Hepatic stellate cell (primary cell): ENCODE results near the gene ZP2.
"Not testable (repeated sequence)": the region's sequence is repeated elsewhere in the genome, so short reads cannot be mapped to it uniquely, and the experiment has no call there.

Source experiments
- DNase-seq: peaks from one replicate; pipeline ENCODE4 v3.0.0; 2011; ENCODE audit warnings: low spot score

The ZP2 gene

DNA sequence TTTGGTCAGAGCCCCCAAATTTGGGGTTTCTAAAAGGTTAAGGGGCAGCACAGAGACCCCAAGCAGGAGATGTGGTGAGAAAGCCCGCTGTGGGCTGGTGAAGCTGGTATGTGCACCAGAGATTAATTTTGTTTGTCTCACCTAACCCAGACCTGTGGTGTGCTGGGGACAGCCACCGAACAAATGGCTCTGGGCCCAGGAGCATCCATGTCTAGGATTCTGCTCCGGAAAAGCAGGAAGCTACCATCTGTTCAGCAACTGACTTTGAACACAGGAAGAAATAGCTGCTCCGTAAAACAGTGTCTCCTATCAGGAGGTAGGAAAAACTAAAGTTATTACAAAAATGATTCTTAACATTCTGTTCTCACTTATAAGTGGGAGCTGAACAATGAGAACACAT is 2.7 kb upstream of the ZP2 start:
- no peak for DNase-seq

DNA sequence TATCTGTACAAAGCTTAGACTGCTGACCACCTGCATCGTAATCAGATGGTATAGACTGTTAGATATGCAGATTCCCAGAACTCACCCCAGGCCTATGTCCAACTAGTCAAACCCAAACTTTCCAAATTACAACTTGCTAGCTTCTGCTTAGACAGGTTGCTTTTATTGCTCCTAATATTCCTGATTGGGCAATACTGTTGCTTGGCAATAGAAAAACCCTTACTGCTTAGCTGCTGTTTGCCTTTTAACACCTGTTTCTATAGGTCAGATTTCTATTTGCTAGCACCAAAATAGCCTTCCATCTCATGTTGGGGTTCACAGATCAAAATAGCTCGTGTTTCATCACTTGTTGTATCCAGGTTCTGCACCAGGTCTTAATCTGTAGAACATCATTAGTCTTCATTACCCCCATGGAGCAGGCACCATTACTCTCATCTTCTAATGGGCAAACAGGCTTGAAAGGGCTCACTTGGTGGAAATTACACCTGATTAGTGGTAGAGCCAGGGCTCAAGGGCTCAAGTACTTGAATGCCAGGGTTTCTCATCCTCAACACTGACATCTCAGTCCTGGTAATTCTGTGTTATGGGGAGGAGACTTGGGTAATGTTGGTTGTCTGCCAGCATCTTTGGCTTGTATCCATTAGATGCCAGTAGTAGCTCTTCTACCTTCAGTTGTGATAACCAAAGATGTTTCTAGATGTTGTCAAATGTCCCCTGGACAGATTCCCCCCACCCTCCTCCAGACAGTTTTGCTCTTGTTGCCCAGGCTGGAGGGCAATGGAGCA is 2.7 kb downstream of the ZP2 start:
- DNase-seq = no peak

DNA sequence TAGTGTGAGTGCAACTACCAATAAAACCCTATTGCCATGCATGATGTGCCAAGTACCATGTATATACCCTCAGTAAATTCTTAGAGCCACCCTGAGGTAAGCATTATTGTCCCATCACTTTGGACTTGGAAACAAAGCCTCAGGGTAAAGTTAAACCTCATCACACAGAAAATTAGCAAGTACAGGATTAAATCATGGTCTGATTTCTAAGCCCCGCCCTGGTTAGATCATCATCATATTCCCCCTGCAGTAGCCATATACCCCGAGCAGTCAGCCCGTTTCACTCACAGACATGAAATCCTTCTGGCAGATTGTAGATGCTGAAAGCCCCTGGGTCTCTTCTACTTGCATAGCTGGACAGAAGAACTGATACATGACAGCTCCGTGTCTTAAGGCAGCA is 4.8 kb downstream of the ZP2 start:
- no peak for DNase-seq

DNA sequence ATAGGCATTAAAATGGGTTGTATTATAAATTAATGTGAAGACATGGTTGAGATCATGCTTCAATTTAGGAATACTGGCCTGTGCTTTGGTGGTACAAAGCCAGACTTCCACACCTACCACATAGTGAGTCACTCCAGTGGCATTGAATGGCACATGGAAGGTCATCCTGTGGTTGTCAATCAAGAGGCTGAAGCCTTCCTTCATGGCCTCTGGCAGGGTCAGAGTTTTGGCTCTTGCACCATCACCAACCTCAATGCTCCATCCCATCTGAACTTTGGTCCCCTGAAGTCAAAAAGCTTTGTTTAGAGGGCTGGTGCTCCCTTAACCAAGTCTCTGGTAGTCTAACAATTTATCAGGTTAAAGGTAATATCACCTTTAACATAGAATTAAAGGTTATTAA is 6.1 kb downstream of the ZP2 start:
- DNase-seq = no peak

DNA sequence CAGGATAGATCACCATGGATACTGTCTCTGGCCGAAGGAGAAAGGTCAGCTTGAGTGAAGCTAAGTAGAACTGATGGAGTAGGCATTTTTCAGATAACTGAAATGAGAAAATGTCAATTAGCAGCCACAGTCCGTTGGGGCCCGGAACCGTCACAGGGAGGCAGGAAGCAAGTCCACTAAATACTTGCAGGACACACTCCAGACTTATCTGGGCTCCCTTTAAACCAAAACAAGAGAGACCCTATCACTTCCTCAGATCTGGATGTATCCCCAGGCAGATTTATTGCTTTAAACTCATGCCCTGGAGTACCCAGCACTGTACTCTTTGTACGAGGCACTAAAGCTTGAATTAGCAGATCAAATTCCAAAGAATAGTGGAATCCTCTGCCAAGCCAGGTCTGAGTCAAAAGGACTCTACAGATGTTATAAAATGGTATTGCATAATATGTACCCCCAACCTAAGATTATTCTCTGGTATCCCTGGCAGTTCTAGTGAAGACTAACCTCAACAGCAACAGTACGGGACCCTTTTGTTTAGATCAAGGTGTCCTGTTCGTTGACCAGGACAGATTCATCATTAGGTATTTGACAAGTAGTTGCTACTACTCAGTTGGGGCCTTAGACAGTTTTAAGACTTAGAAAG is 8.1 kb downstream of the ZP2 start:
- DNase-seq = no peak

DNA sequence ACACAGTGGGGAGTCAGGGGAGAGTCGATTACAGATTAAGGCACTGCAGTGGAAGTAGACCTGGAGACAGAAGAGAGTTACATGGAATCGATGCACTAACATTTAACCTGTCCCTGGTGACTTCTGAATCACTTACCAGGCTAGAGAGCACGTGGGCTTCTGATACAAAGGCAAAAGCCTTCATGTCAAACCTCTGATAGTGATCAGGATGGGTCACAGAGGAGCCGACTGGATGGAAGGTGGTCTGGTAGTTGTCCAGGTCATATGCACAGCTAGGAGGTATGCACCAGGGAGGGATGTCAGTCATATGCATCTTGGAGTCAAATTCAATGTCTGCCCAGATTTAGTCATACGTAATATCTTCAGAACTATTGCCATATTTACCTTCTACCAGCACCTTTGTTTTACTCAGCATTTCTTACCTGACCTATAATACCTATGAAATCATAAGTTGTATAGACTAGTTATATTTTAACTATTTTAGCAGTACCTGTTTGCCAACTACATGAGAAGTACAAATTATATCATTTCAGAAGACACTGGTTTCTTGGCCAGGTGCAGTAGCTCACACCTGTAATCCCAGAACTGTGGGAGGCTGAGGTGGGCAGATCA is 11.7 kb downstream of the ZP2 start:
- DNase-seq = no peak

DNA sequence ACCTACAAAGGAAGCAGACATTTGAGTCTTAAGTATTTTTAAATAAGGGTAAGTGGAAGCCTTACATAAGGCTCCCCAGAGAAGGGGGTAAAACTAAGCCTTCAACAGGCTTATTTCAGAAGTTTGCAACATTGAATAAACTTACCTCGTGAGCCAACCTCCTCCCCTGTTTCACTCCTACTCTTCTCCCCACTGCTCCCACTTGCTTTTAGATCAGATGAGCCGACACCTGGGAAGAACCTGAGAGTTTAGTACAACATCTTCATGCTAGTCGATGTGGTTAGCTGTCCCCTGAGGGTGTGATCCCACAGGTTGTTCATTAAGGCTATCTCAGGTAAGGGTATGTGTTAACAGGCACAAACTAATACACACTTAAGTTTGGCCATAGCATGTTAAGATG is 13.8 kb downstream of the ZP2 start:
- DNase-seq = no peak

DNA sequence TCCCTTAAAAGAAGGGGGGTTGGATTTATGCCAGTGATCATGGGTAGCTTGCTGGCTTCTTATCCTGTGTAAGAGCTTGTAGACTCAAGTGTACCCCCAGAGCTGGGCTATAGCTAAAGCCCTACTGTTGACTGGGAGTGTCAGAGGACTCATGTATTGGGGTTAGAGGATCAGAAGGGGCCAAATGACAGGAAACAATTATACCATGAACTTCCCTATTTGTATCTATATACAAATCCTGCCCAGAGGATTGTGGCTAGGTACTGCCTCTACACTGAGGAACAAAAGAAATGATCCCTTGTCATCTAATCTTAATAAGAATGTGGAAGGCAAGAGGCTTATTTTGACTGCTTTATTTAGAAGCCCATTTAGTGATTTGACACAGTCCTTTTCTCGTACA is 14.3 kb downstream of the ZP2 start:
- DNase-seq = no peak

DNA sequence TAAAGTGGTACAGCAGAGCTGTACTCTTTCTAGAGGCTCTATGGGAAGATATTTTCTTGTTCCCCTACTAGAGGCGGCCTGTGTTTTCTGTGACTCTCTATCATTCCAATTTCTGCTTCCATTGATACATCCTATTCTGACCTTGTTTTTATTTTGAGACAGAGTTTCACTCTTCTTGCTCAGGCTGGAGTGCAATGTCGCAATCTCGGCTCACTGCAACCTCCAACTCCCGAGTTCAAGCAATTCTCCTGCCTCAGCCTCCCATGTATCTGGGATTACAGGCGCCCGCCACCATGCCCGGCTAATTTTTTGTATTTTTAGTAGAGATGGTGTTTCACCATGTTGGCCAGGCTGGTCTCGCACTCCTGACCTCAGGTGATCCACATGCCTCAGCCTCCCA is 16.0 kb downstream of the ZP2 start:
- not testable (repeated sequence) for DNase-seq

DNA sequence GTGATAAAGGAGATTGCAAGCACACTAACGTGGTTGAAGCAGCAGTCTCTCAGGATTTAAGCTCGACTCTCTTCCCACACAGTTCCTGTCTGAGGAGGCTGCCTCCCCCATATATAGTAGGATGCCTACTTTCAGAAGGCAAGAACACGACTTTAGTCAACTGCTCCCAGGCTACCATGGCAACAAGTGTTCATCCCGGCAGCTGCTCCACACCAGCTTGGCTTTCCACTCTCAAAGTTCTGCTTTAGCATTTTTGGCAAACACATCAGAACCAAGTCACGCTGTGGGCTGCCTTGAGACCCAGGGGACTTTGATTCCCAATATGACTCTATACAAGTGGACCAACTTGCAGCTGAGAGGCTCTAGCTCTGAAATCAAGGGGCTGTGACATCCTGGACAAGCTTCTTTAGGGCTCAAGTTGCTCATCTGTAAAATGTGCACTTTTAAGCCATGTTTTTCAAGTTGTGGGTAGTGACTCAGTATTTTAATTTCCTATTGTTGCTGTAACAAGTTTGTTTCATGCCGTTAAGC is 16.5 kb downstream of the ZP2 start:
- DNase-seq = peak; percentile 21

DNA sequence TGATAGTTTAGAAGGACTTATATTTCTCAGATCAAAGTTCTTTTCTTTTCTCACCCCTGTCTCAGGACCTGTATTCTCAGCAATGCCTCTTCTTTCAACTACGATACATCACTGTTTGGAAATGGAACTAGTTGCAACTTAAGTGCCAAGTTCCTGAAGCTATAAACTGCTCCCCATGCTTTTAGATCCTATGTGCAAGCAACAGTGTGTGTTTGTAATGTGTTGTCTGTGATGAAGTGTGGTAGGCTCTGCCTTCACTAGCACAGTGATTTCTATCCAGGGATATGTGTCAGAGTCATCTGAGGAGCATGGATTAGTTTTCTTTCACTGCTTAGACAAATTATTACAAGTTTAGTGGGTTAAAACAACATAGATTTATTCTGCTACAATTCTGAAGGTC is 18.4 kb downstream of the ZP2 start:
- no peak for DNase-seq

DNA sequence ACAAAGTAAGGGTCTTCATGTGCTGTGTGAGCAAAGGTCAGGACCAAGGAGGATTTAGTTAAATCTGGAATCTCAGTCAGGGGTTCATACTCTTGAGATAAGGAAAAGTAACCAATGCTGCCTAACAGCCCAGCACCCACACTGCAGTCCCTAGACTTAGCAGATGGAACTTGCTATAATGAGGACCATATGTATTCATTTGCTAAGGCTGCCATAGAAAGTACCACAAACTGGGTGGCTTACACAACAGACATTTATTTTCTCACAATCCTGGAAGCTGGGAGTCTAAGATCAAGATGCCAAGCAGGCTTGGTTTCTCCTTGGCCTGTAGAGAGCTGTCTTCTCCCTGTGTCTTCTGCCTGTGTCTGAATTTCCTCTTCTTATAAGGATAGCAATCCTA is 20.8 kb downstream of the ZP2 start:
- no peak for DNase-seq

DNA sequence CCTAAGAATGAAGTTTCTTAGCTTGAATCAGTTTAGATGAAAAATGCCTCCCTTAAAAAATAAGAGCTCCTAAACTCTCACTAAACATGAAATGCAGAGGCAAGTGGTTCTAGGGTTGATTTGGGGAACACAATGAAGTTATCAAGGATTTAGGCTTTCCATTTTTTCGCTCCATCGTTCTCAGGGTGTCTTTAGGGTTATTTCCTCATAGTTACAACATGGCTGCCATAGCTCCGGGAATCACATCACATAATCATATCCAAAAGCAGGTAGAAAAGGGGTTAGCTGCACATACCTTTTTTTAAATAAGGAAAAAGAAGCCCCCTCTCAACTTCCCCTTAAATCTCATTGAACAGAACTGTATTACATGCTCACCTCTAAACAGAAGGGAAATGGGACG is 21.4 kb downstream of the ZP2 start:
- DNase-seq = no peak

DNA sequence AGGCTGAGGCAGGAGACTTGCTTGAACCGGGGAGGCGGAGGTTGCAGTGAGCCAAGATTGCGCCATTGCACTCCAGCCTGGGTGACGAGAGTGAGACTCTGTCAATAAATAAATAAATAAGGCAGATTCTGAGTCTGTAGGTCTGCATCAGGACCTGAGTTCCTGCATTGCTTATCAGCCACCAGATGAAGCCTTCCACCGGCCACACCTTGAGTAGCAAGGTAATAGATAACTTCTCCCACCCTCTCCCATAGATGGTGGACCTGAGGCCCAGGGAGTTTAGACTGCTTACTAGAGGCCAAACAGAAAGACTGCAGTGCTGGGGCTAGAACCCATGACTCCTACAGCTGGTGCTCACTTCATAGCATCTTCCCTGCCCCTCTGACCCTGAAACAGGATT is 22.1 kb downstream of the ZP2 start:
- no peak for DNase-seq

DNA sequence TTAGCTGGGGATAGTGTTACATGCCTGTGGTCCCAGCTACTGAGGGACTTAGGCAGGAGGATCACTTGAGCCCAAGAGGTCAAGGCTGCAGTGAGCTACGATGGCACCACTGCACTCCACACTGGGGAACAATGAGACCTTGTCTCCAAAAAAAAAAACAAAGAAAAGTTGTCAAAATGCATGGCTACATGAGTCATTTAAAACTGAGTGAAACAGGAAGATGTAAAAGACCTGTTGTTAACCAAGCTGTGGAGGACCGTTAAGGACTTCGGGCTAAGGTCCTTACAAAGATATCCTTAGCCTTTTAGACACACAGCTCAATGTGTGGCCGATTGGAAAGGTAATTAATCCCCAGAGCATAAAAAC is 25.1 kb downstream of the ZP2 start:
- DNase-seq = no peak

DNA sequence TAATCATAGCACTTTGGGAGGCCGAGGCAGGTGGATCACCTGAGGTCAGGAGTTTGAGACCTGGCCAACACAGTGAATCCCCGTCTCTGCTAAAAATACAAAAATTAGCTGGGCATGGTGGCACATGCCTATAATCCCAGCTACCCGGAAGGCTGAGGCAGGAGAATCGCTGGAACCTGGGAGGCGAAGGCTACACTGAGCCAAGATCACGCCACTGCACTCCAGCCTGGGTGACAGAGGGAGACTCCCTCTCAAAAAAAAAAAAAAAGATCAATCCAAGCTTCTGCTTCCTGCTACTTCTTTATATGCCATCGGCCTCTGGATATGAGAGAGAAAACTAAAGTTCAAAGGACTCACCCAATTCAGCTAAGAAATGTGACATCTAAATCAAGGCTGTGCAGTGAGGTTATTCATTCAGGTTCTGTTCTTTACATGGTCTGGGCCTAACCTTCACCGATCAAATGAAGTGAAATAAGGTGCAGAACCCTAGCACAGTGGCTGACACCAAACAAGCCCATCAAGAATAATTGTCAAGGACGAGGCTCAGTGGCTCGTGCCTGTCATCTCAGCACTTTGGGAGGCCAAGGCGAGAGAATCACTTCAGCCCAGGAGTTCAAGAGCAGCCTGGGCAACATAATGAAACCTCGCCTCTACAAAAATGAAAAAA is 25.6 kb downstream of the ZP2 start:
- DNase-seq = no peak

DNA sequence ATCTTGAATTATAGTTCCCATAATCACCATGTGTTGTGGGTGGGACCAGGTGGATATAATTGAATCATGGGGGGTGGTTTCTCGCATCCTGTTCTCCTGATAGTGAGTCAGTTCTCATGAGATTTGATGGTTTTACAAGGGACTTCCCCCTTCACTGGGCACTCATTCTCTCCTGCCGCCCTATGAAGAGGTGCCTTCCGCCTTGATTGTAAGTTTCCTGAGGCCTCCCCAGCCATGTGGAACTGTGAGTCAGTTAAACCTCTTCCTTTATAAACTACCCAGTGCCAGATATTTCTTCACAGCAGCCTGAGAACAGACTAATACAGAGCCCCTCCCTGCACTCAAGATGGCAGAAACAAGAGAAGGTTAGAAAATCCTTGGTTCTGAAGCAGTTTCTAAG is 26.5 kb downstream of the ZP2 start:
- DNase-seq = no peak

DNA sequence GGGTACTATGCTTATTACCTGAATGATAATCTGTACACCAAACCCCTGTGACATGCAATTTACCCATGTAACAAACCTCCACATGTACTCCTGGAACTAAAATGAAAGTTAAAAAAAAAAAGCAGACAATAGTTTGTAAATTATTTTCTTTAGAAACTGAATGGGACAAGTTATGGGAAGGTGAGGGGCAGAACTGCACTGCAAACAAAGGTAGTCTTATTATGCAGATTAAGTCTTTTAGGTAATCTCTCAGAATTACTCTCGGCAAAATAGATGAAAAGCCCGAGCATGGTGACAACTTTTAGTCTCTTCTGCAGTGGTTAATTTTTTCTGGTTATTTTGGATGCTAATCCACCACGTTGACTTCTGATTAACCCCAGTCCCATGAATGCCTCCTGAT is 27.4 kb downstream of the ZP2 start:
- DNase-seq = no peak

DNA sequence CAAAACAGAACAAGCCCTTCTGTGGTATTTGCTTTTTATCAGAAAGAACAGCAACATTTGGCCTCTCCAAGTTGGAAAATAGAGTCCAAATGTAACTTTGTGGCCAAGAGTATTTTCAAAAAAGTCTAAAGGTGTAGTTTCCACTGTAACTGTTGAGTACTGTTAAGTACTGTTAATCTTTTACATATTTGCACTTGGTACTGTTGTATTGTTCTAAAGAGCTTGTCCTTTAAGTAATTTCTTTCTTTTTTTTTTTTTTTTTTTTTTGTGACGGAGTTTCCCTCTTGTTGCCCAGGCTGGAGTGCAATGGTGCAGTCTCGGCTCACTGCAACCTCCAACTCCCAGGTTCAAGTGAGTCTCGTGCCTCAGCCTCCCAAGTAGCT is 31.4 kb downstream of the ZP2 start:
- no peak for DNase-seq

DNA sequence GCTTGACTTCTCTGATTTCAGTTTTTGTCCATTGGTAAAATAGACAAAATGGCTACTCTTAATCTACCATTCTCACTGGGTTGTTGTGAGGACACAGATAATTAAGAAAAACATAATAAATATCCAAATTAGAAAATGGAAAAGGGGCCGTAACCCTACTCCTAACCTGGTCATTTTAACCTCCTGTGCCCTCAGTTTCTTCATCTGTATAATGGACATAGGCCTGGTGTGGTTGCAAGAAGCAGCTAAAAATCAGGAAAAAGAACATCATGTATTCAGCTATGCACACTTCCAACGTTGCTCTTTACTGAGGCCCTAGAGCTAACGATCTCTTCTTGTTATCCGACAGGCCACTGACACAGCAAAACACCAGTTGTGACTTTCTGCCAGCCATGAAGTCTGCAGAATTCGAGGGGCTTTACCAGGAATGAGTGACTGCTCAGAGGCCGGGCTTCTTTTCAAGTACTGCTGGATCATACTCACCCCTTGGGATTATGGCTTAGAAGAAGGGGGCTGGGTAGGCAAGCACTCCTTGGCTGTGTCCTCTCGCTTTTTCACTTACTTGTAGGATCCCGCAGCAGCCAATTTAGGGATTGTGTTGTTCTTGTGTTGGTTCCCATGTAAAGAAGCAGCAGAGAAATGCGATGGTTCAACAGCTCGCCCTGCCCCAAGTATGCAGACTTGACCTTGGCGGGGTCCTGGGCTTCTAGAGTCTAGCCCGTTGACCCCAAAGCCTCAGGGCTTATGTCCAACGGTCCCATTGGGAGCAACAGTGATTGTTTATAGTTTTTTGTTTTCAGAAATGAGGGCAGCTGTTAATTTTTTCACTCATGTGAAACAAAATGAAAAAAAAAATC is 32.0 kb downstream of the ZP2 start:
- no peak for DNase-seq

DNA sequence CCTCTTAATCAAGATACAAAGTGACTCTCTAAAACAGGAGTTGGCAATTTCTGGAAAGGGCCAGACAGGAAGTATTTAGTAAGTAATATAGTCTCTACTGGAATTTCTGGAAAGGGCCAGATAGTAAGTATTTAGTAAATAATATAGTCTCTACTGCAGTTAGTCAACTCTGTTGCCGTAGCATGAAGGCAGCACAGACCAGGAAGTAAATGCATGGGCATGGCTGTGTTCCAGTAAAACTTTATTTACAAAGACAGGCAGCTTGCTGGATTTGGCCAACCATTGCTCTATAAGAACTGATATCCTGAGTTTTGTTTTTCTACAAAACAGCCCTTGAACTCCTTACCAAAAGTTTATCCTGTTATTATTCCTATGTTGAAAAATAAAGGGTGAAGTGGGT is 36.0 kb downstream of the ZP2 start:
- DNase-seq = no peak

DNA sequence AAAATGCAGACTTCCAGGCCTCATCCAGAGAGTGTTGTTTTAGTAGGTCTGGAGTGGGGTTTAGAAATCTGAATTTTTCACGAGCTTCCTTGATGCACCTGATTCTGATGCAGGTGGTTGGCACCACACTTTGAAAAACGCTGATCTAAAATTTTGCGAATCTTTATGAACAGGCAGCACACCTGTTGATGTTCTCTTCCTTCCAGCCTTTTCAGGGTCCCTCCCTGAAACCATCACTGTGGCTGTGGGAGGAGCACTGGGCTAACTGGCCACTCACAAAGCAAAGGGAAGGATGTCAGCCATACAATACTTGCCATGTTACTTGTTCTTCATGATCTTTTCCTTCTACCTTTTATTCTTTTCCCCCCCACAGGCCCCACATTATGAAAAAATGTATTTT is 38.7 kb downstream of the ZP2 start:
- no peak for DNase-seq
